ENCODE measurements around the gene REXO4. TPM values are rescaled to one million over a fixed set of nuclear protein-coding genes. Genes with fewer than 3 reads are reported as not detected.
A peak's percentile ranks its signal among the peaks of the same experiment; 100 is the strongest.

The REXO4 gene
- total and polyA plus RNA-seq, 10 of the 15 experiments (the other 5 are each of a cell fraction or from before 2014, with no cell fraction given) = 2.7 to 43.9 (median 30.5) TPM

GRCh38 chr9:133370685-133371084 is 47.1 kb downstream of the REXO4 start:
- H3K4me3 ChIP-seq = no peak overlapping the region
- in situ Hi-C loops (cut with MboI) = no loop called here
- ChIA-PET SMC1A (ENCODE audit: uncharacterized antibody, unreplicated experiment) (interaction anchor here (1.1 to 1.2 kb wide), 2 partner anchors 23 to 184 kb away, joined by 3 read pairs; partner anchors contain the start of genes MED22 and RPL7A), RAD21 (ENCODE audit: unreplicated experiment) (interaction anchor here (0.8 to 1.1 kb wide), 2 partner anchors 36 to 185 kb away, joined by 3 to 4 read pairs; no protein-coding TSS in a partner anchor), POLR2A (interaction anchor here (0.6 to 2.8 kb wide), 7 partner anchors 11 to 184 kb away, joined by 3 to 13 read pairs (median 3); partner anchors contain the start of genes MED22, RPL7A, SURF1 and SURF6), CTCF (interaction anchor here (0.6 to 3.9 kb wide), 5 partner anchors 15 to 210 kb away, joined by 3 to 16 read pairs (median 3); partner anchors contain the start of genes SURF1 and SURF2)
- peaks cover 86% of the 10 kb centered on the region for H3K79me2 ChIP-seq (ENCODE audit: control insufficient read depth, insufficient read depth, low read length)
- H3K27me3 ChIP-seq (replicated peaks in 1 of 2; ENCODE audit: control insufficient read depth in 2 of 2, insufficient read depth in 2 of 2, low read length in 1 of 2) = no peaks in the 10 kb centered on the region
- no peak for TF ChIP-seq POU2F2 (IDR thresholded peaks at IDR 0.05; ENCODE audit: borderline replicate concordance, low read depth, low read length)
- TF ChIP-seq ZBED1 (IDR thresholded peaks at IDR 0.05; ENCODE audit: borderline replicate concordance) = no peak
- no peak for TF ChIP-seq E4F1 (IDR thresholded peaks at IDR 0.05; ENCODE audit: borderline replicate concordance, partially characterized antibody)
- no peak for TF ChIP-seq IRF3 (IDR thresholded peaks at IDR 0.05)
- TF ChIP-seq CREB1 (IDR thresholded peaks at IDR 0.05; ENCODE audit: low read depth) = peak; percentile 13; the same call in 1 of the 2 replicates
- H3K4me2 ChIP-seq (ENCODE audit: control insufficient read depth, insufficient read depth) = peak overlapping the region; percentile 80
- peak overlapping the region; percentile 60 for H3K27ac ChIP-seq (ENCODE audit: control insufficient read depth, insufficient read depth)
- WGBS (ENCODE audit: insufficient coverage, insufficient replicate concordance, low lambda C conversion rate, missing lambda C conversion rate) = 45% methylated on average over 9 of the region's 9 CpGs
- no peak overlapping the region for H3K9ac ChIP-seq (ENCODE audit: control insufficient read depth, insufficient read depth, low read length)
- no peak overlapping the region for H2AFZ ChIP-seq (ENCODE audit: control insufficient read depth, low read depth, low read length)
- H3K4me1 ChIP-seq (ENCODE audit: control insufficient read depth, insufficient read depth, low read length) = peaks cover 22% of the 10 kb centered on the region
- no peak for ATAC-seq
- H3K9me3 ChIP-seq (replicated peaks; ENCODE audit: control insufficient read depth, insufficient read depth, low read length) = no peaks in the 10 kb centered on the region
- BruUV-seq (replicated peaks) = no TSS peak
- peaks cover 22 to 28% of the 10 kb centered on the region in 2 experiments for H3K36me3 ChIP-seq (ENCODE audit: control insufficient read depth in 2 of 2, insufficient read depth in 2 of 2, low read length in 1 of 2)
- no peak for DNase-seq (ENCODE audit: low read depth, low spot score)
- intact Hi-C loops (cut with micrococcal nuclease; ENCODE audit: unreplicated experiment) = loop anchor here (5.0 kb wide), 1 partner anchor 33 kb away; the partner anchor contains the start of gene SURF6
- FAIRE-seq = no peak
- H4K20me1 ChIP-seq (ENCODE audit: control insufficient read depth, insufficient read depth) = peaks cover 35% of the 10 kb centered on the region

Measured in GM12878 (cell line).